Activated T-cell treated with anti-CD3 and anti-CD28 coated beads, Interleukin-2, amount 50 U/mL, for 24 hours (primary cell): ENCODE measurements around the gene GLIPR1L2.
"Not testable (repeated sequence)": the region's sequence is repeated elsewhere in the genome, so short reads cannot be mapped to it uniquely, and the experiment has no call there.

Source experiments
- DNase-seq: peaks from one replicate; pipeline ENCODE4 v3.0.0-alpha.2; 2020
- H3K27ac Mint-ChIP-seq: 2 replicates; pipeline ENCODE4 v1.8.0; 2020; ENCODE audit warnings: mild to moderate bottlenecking, mixed read lengths
- H3K27me3 Mint-ChIP-seq: 2 replicates; pipeline ENCODE4 v1.8.0; 2020; ENCODE audit warnings: mixed read lengths
- H3K36me3 Mint-ChIP-seq: 2 replicates; pipeline ENCODE4 v1.8.0; 2020; ENCODE audit warnings: low read depth, mixed read lengths
- H3K4me1 Mint-ChIP-seq: 2 replicates; pipeline ENCODE4 v1.8.0; 2020; ENCODE audit warnings: low read depth, mixed read lengths
- H3K4me3 Mint-ChIP-seq: 2 replicates; pipeline ENCODE4 v1.8.0; 2020; ENCODE audit warnings: mild to moderate bottlenecking, moderate library complexity, mixed read lengths
- H3K9me3 Mint-ChIP-seq: 2 replicates; pipeline ENCODE4 v1.8.0; 2020; ENCODE audit warnings: mixed read lengths

Gene GLIPR1L2

GRCh38 chr12:75390156-75390898, 562 bp upstream of the GLIPR1L2 start:
- no peaks in the 10 kb centered on the region for H3K9me3 Mint-ChIP-seq
- H3K36me3 Mint-ChIP-seq = peaks cover 4% of the 10 kb centered on the region
- peak overlapping the region; percentile 81 for H3K4me3 Mint-ChIP-seq
- no peaks in the 10 kb centered on the region for H3K27me3 Mint-ChIP-seq
- peak overlapping the region; percentile 93 for H3K27ac Mint-ChIP-seq
- H3K4me1 Mint-ChIP-seq = peaks cover 36% of the 10 kb centered on the region
- DNase-seq = no peak

DNA sequence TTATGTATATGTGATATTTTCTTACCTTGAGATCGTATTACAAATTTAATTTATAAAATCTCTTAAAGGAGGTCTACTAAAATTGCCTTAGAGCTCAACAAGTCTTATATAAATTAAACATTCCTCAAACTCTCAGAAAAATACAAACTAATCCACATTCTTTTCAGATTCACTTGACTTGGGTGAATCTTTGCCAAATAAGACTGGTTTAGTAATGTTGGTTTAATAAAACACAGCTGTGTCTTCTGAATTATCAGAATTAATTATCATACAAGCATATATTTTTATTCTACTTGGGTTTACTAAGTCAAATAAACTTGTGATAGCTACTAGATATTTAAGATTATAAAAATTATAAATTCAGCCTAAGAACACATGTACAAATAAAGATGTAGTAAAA, 13.3 kb downstream of the GLIPR1L2 start:
- DNase-seq = no peak
- H3K9me3 Mint-ChIP-seq = no peaks in the 10 kb centered on the region
- H3K27me3 Mint-ChIP-seq = no peaks in the 10 kb centered on the region

DNA sequence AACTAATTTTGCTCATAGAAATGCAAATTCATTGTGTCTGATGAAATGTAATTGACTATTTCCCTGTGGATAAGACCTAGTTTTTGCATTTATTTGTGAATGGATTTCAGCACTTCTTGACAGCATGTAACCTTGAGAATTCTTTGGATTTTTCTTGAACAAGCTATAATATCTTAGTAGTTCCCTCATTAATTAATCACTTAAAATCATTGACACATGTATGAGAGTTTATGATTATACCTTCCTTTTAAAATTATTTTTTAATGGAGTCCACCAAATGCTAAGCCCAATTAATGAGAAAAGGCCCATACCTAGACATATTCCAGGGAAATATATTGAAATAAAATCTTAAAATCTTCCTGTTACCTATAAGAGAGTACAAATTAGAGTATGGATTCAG, 16.8 kb downstream of the GLIPR1L2 start:
- no peak for DNase-seq
- no peaks in the 10 kb centered on the region for H3K9me3 Mint-ChIP-seq
- no peaks in the 10 kb centered on the region for H3K36me3 Mint-ChIP-seq
- H3K4me1 Mint-ChIP-seq = no peaks in the 10 kb centered on the region
- H3K4me3 Mint-ChIP-seq = no peak overlapping the region
- no peak overlapping the region for H3K27ac Mint-ChIP-seq
- H3K27me3 Mint-ChIP-seq = no peaks in the 10 kb centered on the region

More for the DNA sequence above, 13.3 kb downstream of the GLIPR1L2 start:
- no peak overlapping the region for H3K27ac Mint-ChIP-seq
- H3K4me1 Mint-ChIP-seq = no peaks in the 10 kb centered on the region
- H3K4me3 Mint-ChIP-seq = no peak overlapping the region
- H3K36me3 Mint-ChIP-seq = no peaks in the 10 kb centered on the region

- DNase-seq = no peak
- Mint-ChIP-seq H3K4me3 (no peak overlapping the region), H3K36me3 (no peaks in the 10 kb centered on the region), H3K27ac (no peak overlapping the region), H3K4me1 (no peaks in the 10 kb centered on the region), H3K27me3 (no peaks in the 10 kb centered on the region), H3K9me3 (no peaks in the 10 kb centered on the region)
These were observed 18.9 kb downstream of the GLIPR1L2 start for GRCh38 chr12:75409830-75410229.

DNA sequence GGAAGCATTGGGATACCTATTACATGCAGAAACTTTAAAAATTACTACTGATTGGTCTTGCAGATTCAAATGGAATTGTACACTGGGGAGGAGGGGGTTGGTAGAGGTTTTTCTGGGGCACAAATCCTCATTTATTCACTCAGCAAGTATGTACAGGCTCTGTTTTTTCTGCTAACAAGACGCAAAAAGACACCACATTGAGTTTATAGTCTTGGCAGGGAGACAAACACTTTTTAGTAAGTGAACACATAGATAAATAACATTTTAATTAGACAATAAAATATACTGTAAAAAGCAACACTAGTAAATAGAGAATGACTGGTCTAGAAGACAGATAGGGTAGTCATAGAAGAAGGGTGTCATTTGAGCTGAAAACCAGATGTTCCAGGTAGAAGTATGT, 23.8 kb downstream of the GLIPR1L2 start:
- no peaks in the 10 kb centered on the region for H3K36me3 Mint-ChIP-seq
- DNase-seq = no peak
- H3K4me3 Mint-ChIP-seq = no peak overlapping the region
- H3K27ac Mint-ChIP-seq = no peak overlapping the region
- no peaks in the 10 kb centered on the region for H3K4me1 Mint-ChIP-seq
- H3K9me3 Mint-ChIP-seq = no peaks in the 10 kb centered on the region
- H3K27me3 Mint-ChIP-seq = no peaks in the 10 kb centered on the region

- Mint-ChIP-seq H3K4me3 (no peak overlapping the region), H3K27me3 (no peaks in the 10 kb centered on the region), H3K4me1 (no peaks in the 10 kb centered on the region), H3K27ac (no peak overlapping the region), H3K36me3 (no peaks in the 10 kb centered on the region), H3K9me3 (no peaks in the 10 kb centered on the region)
- no peak for DNase-seq
These were observed 29.0 kb downstream of the GLIPR1L2 start for GRCh38 chr12:75419841-75420240.

- no peaks in the 10 kb centered on the region for H3K36me3 Mint-ChIP-seq
- no peak overlapping the region for H3K27ac Mint-ChIP-seq
- no peaks in the 10 kb centered on the region for H3K27me3 Mint-ChIP-seq
- H3K9me3 Mint-ChIP-seq = peaks cover 27% of the 10 kb centered on the region
- DNase-seq = no peak
- H3K4me1 Mint-ChIP-seq = no peaks in the 10 kb centered on the region
- no peak overlapping the region for H3K4me3 Mint-ChIP-seq
These were observed 36.6 kb downstream of the GLIPR1L2 start for GRCh38 chr12:75427491-75427890.

DNA sequence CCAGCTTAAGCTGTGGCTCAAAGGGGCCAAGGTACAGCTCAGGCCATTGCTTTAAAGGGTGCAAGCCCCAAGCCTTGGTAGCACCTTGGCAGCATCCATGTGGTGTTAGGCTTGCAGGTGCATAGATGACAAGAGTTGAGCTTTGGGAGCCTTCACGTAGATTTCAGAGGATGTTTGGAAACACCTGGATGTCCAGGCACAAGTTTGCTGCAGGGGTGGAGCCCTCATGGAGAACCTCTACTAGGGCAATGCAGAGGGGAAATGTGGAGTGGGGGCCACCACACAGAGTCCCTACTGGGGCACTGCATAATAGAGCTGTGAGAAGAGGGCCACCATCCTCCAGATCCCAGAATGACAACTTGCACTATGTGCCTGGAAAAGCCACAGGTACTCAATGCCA, 37.9 kb downstream of the GLIPR1L2 start:
- Mint-ChIP-seq H3K4me3 (no peak overlapping the region), H3K27ac (no peak overlapping the region), H3K9me3 (peaks cover 27% of the 10 kb centered on the region), H3K4me1 (no peaks in the 10 kb centered on the region), H3K27me3 (no peaks in the 10 kb centered on the region), H3K36me3 (no peaks in the 10 kb centered on the region)
- no peak for DNase-seq

DNA sequence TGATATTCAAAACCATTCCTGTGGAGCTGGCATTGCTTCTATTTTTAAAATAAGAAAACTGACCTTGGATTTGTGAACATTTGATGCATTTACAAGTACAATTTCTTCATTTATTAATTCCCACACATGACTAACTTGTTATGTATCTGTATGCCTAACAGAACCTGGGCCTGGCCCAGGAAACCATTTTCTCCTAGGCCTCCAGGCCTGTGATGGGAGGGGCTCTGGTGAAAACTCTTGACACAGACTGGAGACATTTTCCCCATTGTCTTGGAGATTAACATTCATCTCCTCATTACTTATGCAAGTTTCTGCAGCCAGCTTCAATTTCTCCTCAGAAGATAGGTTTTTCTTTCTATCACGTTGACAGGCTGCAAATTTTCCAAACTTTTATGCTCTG, 42.0 kb downstream of the GLIPR1L2 start:
- Mint-ChIP-seq H3K27me3 (no peaks in the 10 kb centered on the region), H3K36me3 (no peaks in the 10 kb centered on the region), H3K9me3 (peaks cover 19% of the 10 kb centered on the region), H3K27ac (no peak overlapping the region), H3K4me1 (peaks cover 3% of the 10 kb centered on the region), H3K4me3 (no peak overlapping the region)
- DNase-seq = no peak

DNA sequence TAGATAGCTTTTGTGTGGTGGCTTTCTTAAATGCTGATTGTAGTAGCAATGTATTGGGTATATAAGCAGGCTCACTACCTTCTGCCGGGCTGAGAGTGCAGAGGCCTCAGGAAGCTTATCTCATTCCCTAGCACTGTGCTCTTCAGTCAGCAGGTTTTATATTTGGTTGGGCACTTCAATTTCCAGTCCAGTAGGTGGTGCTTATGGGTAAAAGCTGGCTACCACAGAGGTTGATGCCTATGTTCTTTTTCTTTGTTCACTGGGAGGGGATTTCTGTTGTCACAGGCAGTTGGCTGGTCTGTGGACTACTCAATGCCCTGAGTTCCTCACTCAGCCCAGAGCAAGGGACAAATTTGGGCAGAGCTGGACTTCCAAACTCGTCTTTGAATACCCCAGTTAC, 46.7 kb downstream of the GLIPR1L2 start:
- Mint-ChIP-seq H3K27ac (no peak overlapping the region), H3K9me3 (peaks cover 2% of the 10 kb centered on the region), H3K27me3 (peaks cover 7% of the 10 kb centered on the region), H3K4me1 (peaks cover 9% of the 10 kb centered on the region), H3K4me3 (no peak overlapping the region), H3K36me3 (no peaks in the 10 kb centered on the region)
- no peak for DNase-seq

DNA sequence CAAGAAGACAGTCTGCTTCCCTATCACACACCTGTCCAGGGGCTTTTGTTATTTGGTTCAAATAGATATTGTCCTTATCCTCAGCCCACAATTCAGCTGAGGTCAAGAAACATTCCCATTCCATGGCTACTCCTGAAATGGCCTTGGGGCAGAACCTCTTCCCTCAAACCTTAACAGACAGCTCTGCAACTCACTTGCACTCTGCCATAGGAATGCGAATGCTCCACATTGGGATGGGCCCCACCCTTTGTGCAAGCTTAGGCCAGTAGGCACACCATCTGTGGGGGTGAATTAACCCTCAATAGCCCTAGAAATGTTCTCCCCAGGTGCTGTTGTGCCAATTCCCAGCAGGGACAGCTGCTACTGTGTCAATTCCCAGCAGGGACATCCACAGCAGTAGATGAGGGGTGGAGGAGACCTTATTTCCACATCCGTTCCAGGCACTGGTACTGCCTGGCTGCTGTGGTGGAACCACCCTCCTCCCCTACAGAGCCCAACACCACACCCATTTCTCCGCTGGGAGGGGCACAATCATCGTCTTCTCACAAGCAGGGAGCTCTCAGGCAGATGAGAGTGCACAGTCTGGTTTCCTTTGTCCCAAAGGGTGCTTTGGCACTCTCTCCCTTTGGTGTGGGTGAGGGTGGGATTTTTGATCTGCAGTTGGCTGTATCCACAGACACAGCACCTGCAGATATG, 47.3 kb downstream of the GLIPR1L2 start:
- no peak overlapping the region for H3K27ac Mint-ChIP-seq
- no peaks in the 10 kb centered on the region for H3K36me3 Mint-ChIP-seq
- H3K27me3 Mint-ChIP-seq = peaks cover 8% of the 10 kb centered on the region
- H3K4me1 Mint-ChIP-seq = peaks cover 9% of the 10 kb centered on the region
- no peak overlapping the region for H3K4me3 Mint-ChIP-seq
- H3K9me3 Mint-ChIP-seq = peaks cover 2% of the 10 kb centered on the region
- DNase-seq = no peak

DNA sequence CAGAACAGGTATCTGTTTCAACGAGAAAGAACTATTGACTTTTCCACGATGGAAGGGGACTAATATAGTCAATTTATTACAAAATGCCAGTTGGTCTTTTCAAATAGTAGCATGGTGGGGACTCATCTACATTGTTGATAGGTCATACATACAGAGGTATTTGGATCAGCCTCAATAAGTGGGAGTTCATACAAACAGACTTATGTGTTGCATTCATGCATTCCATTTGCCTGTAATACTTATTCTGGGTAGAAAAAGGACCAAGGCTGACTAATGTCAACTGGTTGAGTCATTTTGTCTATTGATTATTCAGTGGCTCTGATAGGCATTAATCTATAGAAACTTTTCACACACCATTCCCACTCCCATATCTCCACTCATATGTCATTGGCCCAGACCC, 48.2 kb downstream of the GLIPR1L2 start:
- DNase-seq = no peak
- Mint-ChIP-seq H3K4me3 (no peak overlapping the region), H3K4me1 (peaks cover 9% of the 10 kb centered on the region), H3K36me3 (no peaks in the 10 kb centered on the region), H3K27ac (no peak overlapping the region), H3K9me3 (peaks cover 2% of the 10 kb centered on the region), H3K27me3 (peaks cover 13% of the 10 kb centered on the region)

- Mint-ChIP-seq H3K9me3 (peaks cover 2% of the 10 kb centered on the region), H3K36me3 (no peaks in the 10 kb centered on the region), H3K4me1 (peaks cover 9% of the 10 kb centered on the region), H3K4me3 (no peak overlapping the region), H3K27me3 (peaks cover 13% of the 10 kb centered on the region), H3K27ac (no peak overlapping the region)
- DNase-seq = no peak
These were observed 49.0 kb downstream of the GLIPR1L2 start for GRCh38 chr12:75439930-75440329.

DNA sequence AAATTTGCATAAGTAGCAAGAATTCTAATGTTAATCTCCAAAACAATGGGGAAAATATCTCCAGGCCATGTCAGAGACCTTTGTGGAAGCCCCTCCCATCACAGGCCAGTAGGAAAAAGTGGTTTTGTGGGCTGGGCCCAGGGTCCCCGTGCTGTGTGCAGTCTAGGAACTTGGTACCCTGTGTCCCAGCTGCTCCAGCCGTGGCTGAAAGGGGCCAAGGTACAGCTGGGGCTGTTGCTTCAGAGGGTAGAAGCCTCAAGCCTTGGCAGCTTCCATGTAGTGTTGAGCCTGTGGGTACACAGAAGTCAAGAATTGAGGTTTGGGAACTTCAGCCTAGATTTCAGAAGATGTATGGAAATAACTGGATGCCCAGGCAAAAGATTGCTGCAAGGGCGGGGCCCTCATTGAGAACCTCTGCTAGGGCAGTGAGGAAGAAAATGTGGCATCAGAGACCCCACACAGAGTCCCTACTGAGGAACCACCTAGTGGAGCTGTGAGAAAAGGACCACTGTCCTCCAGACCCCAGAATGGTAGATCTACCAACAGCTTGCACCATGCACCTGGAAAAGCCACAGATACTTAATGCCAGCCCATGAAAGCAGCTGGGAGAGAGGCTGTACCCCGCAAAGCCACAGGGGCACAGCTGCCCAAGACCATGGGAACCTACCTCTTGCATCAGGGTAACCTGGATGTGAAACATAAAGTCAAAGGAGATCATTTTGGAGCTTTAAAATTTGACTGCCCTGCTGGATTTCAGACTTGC, 51.0 kb downstream of the GLIPR1L2 start:
- not testable (repeated sequence) for H3K36me3 Mint-ChIP-seq, H3K4me1 Mint-ChIP-seq, H3K9me3 Mint-ChIP-seq, H3K4me3 Mint-ChIP-seq, H3K27ac Mint-ChIP-seq, DNase-seq
- H3K27me3 Mint-ChIP-seq = peaks cover 13% of the 10 kb centered on the region

- DNase-seq = not testable (repeated sequence)
These were observed 51.6 kb downstream of the GLIPR1L2 start for GRCh38 chr12:75442454-75442853.

More at GRCh38 chr12:75442454-75442853, 51.6 kb downstream of the GLIPR1L2 start:
- not testable (repeated sequence) for H3K9me3 Mint-ChIP-seq, H3K27ac Mint-ChIP-seq, H3K4me1 Mint-ChIP-seq, H3K36me3 Mint-ChIP-seq, H3K4me3 Mint-ChIP-seq
- peaks cover 13% of the 10 kb centered on the region for H3K27me3 Mint-ChIP-seq
